GM21723 (cell line): ENCODE results near the gene RORB.
"Not testable (repeated sequence)": the region's sequence is repeated elsewhere in the genome, so short reads cannot be mapped to it uniquely, and the experiment has no call there.

Experiments used
- ATAC-seq: cut with Tn5 transposase; IDR thresholded peaks from one replicate; pipeline ENCODE4 v1.9.1; 2021; ENCODE audit warnings: mild to moderate bottlenecking, moderate library complexity; ENCODE audit not compliant: unreplicated experiment

RORB gene

GRCh38 chr9:74512416-74512815 is 15.3 kb downstream of the RORB start:
- ATAC-seq, result no peak

GRCh38 chr9:74513221-74513620 is 16.1 kb downstream of the RORB start:
- no peak for ATAC-seq

- ATAC-seq, result no peak
Measured at GRCh38 chr9:74517188-74517587, 20.1 kb downstream of the RORB start.

GRCh38 chr9:74519419-74519818 is 22.3 kb downstream of the RORB start:
- no peak for ATAC-seq

GRCh38 chr9:74521009-74521408 is 23.9 kb downstream of the RORB start:
- no peak for ATAC-seq

- no peak for ATAC-seq
Measured at GRCh38 chr9:74524289-74524688, 27.2 kb downstream of the RORB start.

GRCh38 chr9:74526215-74526614 is 29.1 kb downstream of the RORB start:
- no peak for ATAC-seq

- ATAC-seq, result no peak
Measured at GRCh38 chr9:74527718-74528117, 30.6 kb downstream of the RORB start.

GRCh38 chr9:74528207-74528606 is 31.1 kb downstream of the RORB start:
- no peak for ATAC-seq

GRCh38 chr9:74530458-74530857 is 33.3 kb downstream of the RORB start:
- not testable (repeated sequence) for ATAC-seq

GRCh38 chr9:74533253-74533652 is 36.1 kb downstream of the RORB start:
- ATAC-seq, result no peak

- no peak for ATAC-seq
Measured at GRCh38 chr9:74534841-74535240, 37.7 kb downstream of the RORB start.

- no peak for ATAC-seq
Measured at GRCh38 chr9:74543145-74543544, 46.0 kb downstream of the RORB start.

- no peak for ATAC-seq
Measured at GRCh38 chr9:74551266-74551665, 54.1 kb downstream of the RORB start.

- ATAC-seq, result no peak
Measured at GRCh38 chr9:74554751-74555419, 57.8 kb downstream of the RORB start.

- no peak for ATAC-seq
Measured at GRCh38 chr9:74555565-74555964, 58.4 kb downstream of the RORB start.

GRCh38 chr9:74556685-74557084 is 59.5 kb downstream of the RORB start:
- peak; percentile 82 for ATAC-seq

- peak; percentile 44 for ATAC-seq
Measured at GRCh38 chr9:74557571-74557970, 60.4 kb downstream of the RORB start.

- ATAC-seq, result no peak
Measured at GRCh38 chr9:74562611-74563010, 65.5 kb downstream of the RORB start.

- peak; percentile 81 for ATAC-seq
Measured at GRCh38 chr9:74570879-74571512, 73.9 kb downstream of the RORB start.

- ATAC-seq, result no peak
Measured at GRCh38 chr9:74573640-74574191, 76.6 kb downstream of the RORB start.

GRCh38 chr9:74576176-74576575 is 79.0 kb downstream of the RORB start:
- no peak for ATAC-seq
